Activated T-helper 1 cell treated with anti-CD3 and anti-CD28 coated beads, Interleukin-12 subunit alpha, Interleukin-12 subunit beta, Interleukin-2, Interleukin-4 antibody, amounts not matched to agents 30 ng/mL and 10 ng/mL and 1 ng/mL, durations not matched to agents 14 hours and 24 hours and 36 hours (primary cell): Measurements from ENCODE around the gene ROR1. TPM values are rescaled to one million over a fixed set of nuclear protein-coding genes. Genes with fewer than 3 reads are reported as not detected.

Experiments used
- DNase-seq: peaks from one replicate; pipeline ENCODE4 v3.0.0; 2021; ENCODE audit warnings: low spot score
- H3K27ac Mint-ChIP-seq: one replicate; pipeline ENCODE4 v1.8.0; 2021; ENCODE audit warnings: mild to moderate bottlenecking, mixed read lengths
- H3K27me3 Mint-ChIP-seq: one replicate; pipeline ENCODE4 v1.8.0; 2022; ENCODE audit warnings: mild to moderate bottlenecking, moderate library complexity, mixed read lengths; ENCODE audit not compliant: insufficient read depth
- H3K36me3 Mint-ChIP-seq: one replicate; pipeline ENCODE4 v1.8.0; 2021; ENCODE audit warnings: low read depth, mixed read lengths
- H3K4me1 Mint-ChIP-seq: one replicate; pipeline ENCODE4 v1.8.0; 2021; ENCODE audit warnings: low read depth, mixed read lengths
- H3K4me3 Mint-ChIP-seq: one replicate; pipeline ENCODE4 v1.8.0; 2021; ENCODE audit warnings: mild to moderate bottlenecking, moderate library complexity, mixed read lengths
- H3K9me3 Mint-ChIP-seq: one replicate; pipeline ENCODE4 v1.8.0; 2021; ENCODE audit warnings: mixed read lengths
- intact Hi-C: fragments of 100-400 bp; cut with micrococcal nuclease; formaldehyde crosslinking; loops from one replicate; pipeline ENCODE4 v1.15.1; 2024
- total RNA-seq: library from RNA; stranded (reverse); gene quantifications from 2 replicates; pipeline ENCODE4 v1.2.3, GENCODE V29; 2022

Gene ROR1
- total RNA-seq, 1 donor from 2014 or later, result not detected

DNA sequence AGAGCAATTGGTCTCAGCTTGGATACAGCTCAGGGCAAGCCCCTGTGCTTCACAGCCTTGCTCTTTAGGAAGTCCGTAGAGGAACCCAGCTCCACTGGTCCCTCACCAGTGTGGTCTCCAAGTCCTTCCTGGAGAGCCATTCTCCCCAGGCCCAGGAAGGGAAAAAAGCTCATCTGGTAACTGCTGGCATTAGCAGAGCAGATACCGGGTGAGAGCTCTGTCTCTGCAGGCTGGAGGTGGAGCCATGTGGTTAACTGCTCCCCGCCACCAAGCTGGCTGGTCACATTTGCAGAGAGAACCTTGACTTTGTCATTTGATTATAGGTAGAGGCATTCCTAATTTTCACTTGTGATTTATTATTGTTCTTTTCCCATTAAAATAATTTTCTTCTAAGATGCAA lies 169.6 kb downstream of the ROR1 start:
- Mint-ChIP-seq H3K4me1 (no peaks in the 10 kb centered on the region), H3K9me3 (no peaks in the 10 kb centered on the region), H3K36me3 (no peaks in the 10 kb centered on the region), H3K27me3 (no peaks in the 10 kb centered on the region), H3K4me3 (no peak overlapping the region), H3K27ac (no peak overlapping the region)
- DNase-seq, result no peak
- intact Hi-C loops, result no loop called here

DNA sequence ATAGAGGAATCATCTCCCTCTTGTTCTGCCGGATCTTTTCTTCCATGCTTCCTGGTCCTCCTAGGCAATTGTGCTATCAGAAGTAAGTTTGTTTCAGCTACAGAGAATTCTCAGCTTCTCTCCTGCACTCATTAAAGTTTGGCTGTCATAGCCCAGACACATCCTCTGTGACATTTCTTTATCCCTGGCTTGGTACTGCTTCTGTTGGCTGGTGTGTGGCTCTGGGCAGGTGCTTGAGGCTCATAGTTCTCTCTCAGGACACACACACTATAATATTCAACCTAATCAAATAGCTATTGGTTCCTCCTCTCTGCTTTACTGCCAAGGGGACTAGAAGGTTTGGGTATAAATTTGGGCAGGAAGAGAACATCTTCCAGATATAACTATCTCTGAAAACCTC lies 172.1 kb downstream of the ROR1 start:
- Mint-ChIP-seq H3K27ac (no peak overlapping the region), H3K27me3 (no peaks in the 10 kb centered on the region), H3K4me1 (no peaks in the 10 kb centered on the region), H3K36me3 (no peaks in the 10 kb centered on the region), H3K9me3 (no peaks in the 10 kb centered on the region), H3K4me3 (no peak overlapping the region)
- no peak for DNase-seq
- intact Hi-C loops, result no loop called here

GRCh38 chr1:63946866-63947491 lies 173.2 kb downstream of the ROR1 start:
- no peak for DNase-seq
- Mint-ChIP-seq H3K9me3 (no peaks in the 10 kb centered on the region), H3K4me1 (no peaks in the 10 kb centered on the region), H3K27ac (no peak overlapping the region), H3K4me3 (no peak overlapping the region), H3K27me3 (no peaks in the 10 kb centered on the region), H3K36me3 (no peaks in the 10 kb centered on the region)
- intact Hi-C loops, result no loop called here

DNA sequence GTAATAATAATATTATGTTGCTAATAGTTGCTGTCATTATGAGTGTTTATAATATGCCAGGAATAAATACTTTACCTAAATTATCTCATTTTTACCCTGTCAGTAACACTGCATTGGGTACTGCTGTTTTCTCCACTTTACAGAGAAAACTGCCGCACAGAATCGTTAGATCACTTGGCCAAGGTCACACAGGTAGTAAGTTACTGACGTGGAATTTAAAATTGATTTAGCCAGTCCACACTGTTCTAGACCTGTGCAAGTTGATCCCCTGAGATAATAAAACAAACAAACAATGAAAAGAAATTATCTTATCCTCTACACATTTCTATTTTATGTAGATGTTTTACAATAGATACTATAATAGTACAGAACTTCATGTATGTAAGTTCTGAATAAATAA lies 174.1 kb downstream of the ROR1 start:
- no peak overlapping the region for H3K4me3 Mint-ChIP-seq

GRCh38 chr1:63950023-63950422 lies 176.2 kb downstream of the ROR1 start:
- intact Hi-C loops, result no loop called here
- no peak for DNase-seq
- no peak overlapping the region for H3K27ac Mint-ChIP-seq
- H3K4me1 Mint-ChIP-seq, result no peaks in the 10 kb centered on the region
- H3K4me3 Mint-ChIP-seq, result no peak overlapping the region
- H3K36me3 Mint-ChIP-seq, result no peaks in the 10 kb centered on the region
- H3K9me3 Mint-ChIP-seq, result peaks cover 8% of the 10 kb centered on the region
- H3K27me3 Mint-ChIP-seq, result no peaks in the 10 kb centered on the region

More for the DNA sequence above, 174.1 kb downstream of the ROR1 start:
- no peak overlapping the region for H3K27ac Mint-ChIP-seq
- no peak for DNase-seq
- H3K27me3 Mint-ChIP-seq, result no peaks in the 10 kb centered on the region
- intact Hi-C loops, result no loop called here
- no peaks in the 10 kb centered on the region for H3K36me3 Mint-ChIP-seq
- H3K4me1 Mint-ChIP-seq, result no peaks in the 10 kb centered on the region
- no peaks in the 10 kb centered on the region for H3K9me3 Mint-ChIP-seq

- H3K27me3 Mint-ChIP-seq, result no peaks in the 10 kb centered on the region
- H3K9me3 Mint-ChIP-seq, result peaks cover 8% of the 10 kb centered on the region
- H3K36me3 Mint-ChIP-seq, result no peaks in the 10 kb centered on the region
- intact Hi-C loops, result no loop called here
- H3K27ac Mint-ChIP-seq, result no peak overlapping the region
- H3K4me1 Mint-ChIP-seq, result no peaks in the 10 kb centered on the region
- DNase-seq, result no peak
- no peak overlapping the region for H3K4me3 Mint-ChIP-seq
Measured at GRCh38 chr1:63951059-63951946, 177.5 kb downstream of the ROR1 start.

DNA sequence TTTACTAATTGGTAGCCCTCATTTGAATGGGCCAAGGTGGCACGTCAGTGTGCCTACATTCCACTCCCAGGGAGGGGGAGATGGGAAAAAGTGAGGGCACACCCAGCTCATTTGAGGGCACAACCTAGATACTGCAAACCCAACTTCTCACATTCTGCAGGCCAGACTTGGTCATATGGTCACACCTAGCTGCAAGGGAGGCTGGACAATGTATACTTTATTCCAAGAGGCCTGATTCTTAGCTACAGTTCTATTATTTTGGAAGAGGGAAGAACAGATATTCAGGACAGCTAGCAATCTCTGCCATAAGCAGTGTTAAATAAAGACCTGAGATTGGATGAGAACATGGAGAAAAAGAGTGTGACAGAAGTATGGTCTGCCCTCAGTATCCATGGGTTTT lies 180.4 kb downstream of the ROR1 start:
- Mint-ChIP-seq H3K27me3 (no peaks in the 10 kb centered on the region), H3K4me1 (no peaks in the 10 kb centered on the region), H3K27ac (no peak overlapping the region), H3K9me3 (peaks cover 17% of the 10 kb centered on the region), H3K4me3 (no peak overlapping the region), H3K36me3 (no peaks in the 10 kb centered on the region)
- intact Hi-C loops, result no loop called here
- no peak for DNase-seq

DNA sequence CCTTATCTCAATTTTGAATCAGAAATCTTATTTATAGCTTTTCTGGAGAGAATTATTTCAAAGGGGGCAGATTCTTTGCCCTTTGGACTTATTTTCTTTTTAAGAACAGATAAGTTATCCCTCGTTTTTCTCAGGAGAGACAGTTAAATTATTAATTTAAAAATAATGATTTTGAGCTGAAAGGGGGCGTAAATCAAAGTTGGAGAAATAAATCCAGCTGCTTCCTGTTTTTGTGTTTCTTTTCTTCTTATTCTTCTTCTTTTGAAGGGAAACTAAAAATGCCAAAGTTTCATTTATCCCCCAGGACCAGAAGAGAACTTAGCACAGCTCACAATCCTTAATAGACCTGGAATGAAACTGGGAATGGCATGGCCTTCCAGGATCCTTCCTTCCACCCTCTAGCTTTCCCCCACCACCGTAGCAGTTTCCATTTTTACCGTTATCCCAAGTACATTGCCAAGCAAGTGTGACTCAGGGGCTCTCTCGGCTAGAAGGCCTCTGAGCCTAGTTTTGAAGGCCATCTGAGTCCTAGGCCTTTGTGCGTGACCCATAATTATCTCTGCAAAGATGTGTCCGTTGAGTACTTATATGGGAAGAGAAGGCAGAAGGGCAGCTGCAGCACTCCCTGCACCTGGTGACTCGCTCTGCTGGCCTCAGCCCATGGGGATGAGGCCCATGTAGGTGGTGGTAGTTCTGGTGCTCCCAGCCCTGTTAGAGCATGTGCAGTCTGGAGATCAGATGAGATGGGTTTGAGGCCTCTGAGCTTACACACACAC lies 181.7 kb downstream of the ROR1 start:
- H3K9me3 Mint-ChIP-seq, result peaks cover 17% of the 10 kb centered on the region
- no peaks in the 10 kb centered on the region for H3K27me3 Mint-ChIP-seq
- no peak overlapping the region for H3K4me3 Mint-ChIP-seq
- no peak overlapping the region for H3K27ac Mint-ChIP-seq
- no peaks in the 10 kb centered on the region for H3K4me1 Mint-ChIP-seq
- DNase-seq, result no peak
- H3K36me3 Mint-ChIP-seq, result no peaks in the 10 kb centered on the region
- intact Hi-C loops, result no loop called here

GRCh38 chr1:63958556-63958955 lies 184.7 kb downstream of the ROR1 start:
- no peak overlapping the region for H3K4me3 Mint-ChIP-seq
- H3K27ac Mint-ChIP-seq, result no peak overlapping the region
- H3K9me3 Mint-ChIP-seq, result peaks cover 15% of the 10 kb centered on the region
- DNase-seq, result no peak
- no peaks in the 10 kb centered on the region for H3K4me1 Mint-ChIP-seq
- H3K27me3 Mint-ChIP-seq, result no peaks in the 10 kb centered on the region
- no peaks in the 10 kb centered on the region for H3K36me3 Mint-ChIP-seq
- intact Hi-C loops, result no loop called here

DNA sequence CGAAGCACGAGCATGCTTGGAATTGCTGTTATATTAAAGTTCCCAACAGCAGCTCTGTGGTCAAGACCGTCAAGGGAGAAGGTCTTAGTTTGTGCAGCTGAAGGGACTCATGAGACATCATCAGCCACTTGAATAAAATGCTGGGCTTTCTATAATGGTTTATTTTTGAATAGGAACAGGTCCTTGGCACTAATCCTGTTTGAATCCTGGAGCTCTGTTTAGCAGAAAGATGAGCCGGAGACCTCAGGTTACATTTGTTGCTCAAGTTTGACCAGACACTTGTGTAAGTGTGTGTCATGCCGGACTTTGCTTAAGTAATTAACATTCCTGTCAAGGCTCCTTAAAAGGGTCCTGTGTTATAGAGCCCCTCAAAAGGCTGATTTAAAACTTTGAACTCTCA lies 186.5 kb downstream of the ROR1 start:
- peaks cover 6% of the 10 kb centered on the region for H3K27me3 Mint-ChIP-seq
- no peak overlapping the region for H3K27ac Mint-ChIP-seq
- no peak for DNase-seq
- no peaks in the 10 kb centered on the region for H3K36me3 Mint-ChIP-seq
- peaks cover 8% of the 10 kb centered on the region for H3K9me3 Mint-ChIP-seq
- intact Hi-C loops, result no loop called here
- H3K4me1 Mint-ChIP-seq, result no peaks in the 10 kb centered on the region
- no peak overlapping the region for H3K4me3 Mint-ChIP-seq

DNA sequence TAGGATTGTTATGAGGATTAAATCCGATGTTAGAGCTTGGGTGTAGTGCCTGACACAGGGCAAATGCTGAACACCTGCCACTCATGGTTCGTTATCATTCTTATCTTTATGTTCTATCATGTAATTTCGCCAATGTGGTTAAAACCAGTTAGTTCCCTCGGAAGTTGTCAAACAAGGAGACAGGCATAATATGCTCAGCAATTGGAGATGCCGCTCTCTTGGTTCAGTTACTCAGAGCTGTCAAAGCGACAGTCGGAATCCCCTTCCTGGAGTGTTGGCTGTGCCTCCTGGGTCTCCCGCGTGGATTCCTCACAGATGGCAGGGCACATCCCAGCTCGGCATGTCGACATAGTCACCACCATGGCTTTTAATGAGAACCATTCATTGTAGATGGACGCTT lies 192.2 kb downstream of the ROR1 start:
- intact Hi-C loops, result no loop called here
- no peaks in the 10 kb centered on the region for H3K9me3 Mint-ChIP-seq
- no peaks in the 10 kb centered on the region for H3K36me3 Mint-ChIP-seq
- no peak overlapping the region for H3K4me3 Mint-ChIP-seq
- no peak for DNase-seq
- no peak overlapping the region for H3K27ac Mint-ChIP-seq
- peaks cover 15% of the 10 kb centered on the region for H3K27me3 Mint-ChIP-seq
- H3K4me1 Mint-ChIP-seq, result no peaks in the 10 kb centered on the region

GRCh38 chr1:63967901-63968300 lies 194.1 kb downstream of the ROR1 start:
- Mint-ChIP-seq H3K27ac (no peak overlapping the region), H3K4me1 (no peaks in the 10 kb centered on the region), H3K36me3 (no peaks in the 10 kb centered on the region), H3K27me3 (peaks cover 15% of the 10 kb centered on the region), H3K9me3 (no peaks in the 10 kb centered on the region), H3K4me3 (no peak overlapping the region)
- no peak for DNase-seq
- intact Hi-C loops, result no loop called here
